ENCODE results near the gene CDCA5.

DNA sequence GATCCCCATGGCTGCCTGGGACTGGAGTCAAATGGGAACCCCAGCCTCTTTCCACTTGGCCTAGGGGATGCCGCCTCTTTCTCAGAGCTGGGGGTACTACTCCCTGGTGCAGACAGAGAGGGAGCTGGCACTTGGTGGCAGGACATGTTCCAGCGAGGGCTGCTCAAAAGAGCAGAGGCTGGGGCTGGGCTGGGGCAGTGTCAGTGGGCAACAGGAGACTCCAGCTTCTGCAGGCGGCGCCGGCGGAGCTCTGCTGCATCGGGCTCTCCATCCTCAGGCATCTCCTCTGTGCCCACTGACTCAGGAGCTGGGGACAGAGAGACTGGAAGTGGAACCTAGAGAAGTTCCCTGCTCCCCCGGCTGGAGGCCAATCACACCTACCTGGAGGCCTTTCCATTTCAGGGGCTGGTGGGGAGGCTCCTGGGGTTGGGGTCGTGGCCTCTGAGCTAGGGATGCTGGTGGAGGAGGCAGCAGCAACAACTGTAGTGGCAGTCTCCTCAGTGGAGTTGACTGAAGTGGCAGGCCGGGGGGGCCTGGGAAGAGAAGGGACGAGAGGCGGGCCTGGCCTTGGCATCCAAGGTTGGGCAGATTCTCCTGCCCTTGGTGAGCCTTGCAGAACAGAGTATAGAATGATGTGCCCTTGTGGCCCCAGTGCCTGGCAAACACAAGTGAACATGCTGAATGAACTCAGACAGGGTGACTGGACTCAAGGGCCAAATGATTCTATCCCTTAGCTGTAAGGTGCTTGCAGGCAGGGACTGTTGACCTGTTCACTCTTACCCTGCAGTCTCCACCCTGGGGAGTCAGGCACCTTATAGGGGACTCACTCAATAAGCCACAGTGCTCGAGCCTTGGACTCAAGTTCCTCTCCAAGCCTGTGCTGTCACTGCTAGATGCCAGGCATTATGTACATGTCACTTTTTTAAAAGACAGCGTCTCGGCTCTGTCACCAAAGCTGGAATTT, 44.6 kb upstream of the CDCA5 start:
- TF ChIP-seq CTCF (IDR thresholded peaks at IDR 0.05; ENCODE audit: insufficient read depth, low read length, poor library complexity, severe bottlenecking): no peak
- no peak for TF ChIP-seq EZH2phosphoT487 (conservative IDR thresholded peaks at IDR 0.05; ENCODE audit: low read length)

All from SU-DHL-6 (cell line).